ENCODE results near the gene NHERF1.
A peak's percentile ranks its signal among the peaks of the same experiment; 100 is the strongest.

NHERF1 gene

GRCh38 chr17:74772053-74772452, 23.6 kb downstream of the NHERF1 start:
- H3K27me3 ChIP-seq (replicated peaks; ENCODE audit: control insufficient read depth, insufficient read depth, low read length, poor library complexity, severe bottlenecking) = no peaks in the 10 kb centered on the region
- H3K9me3 ChIP-seq (ENCODE audit: control insufficient read depth, low read length) = no peaks in the 10 kb centered on the region
- H3K27ac ChIP-seq (ENCODE audit: insufficient read depth, low read length, poor library complexity, severe bottlenecking) = no peak overlapping the region
- H3K36me3 ChIP-seq (ENCODE audit: control insufficient read depth, insufficient read depth, low read length) = peaks cover 57% of the 10 kb centered on the region
- H3K4me1 ChIP-seq (ENCODE audit: control insufficient read depth, insufficient read depth, low read length, poor library complexity, severe bottlenecking) = peaks cover 20% of the 10 kb centered on the region
- no peak for DNase-seq
- H3K4me3 ChIP-seq (ENCODE audit: insufficient read depth, low read depth, low read length, poor library complexity, severe bottlenecking) = no peak overlapping the region

- no peak for DNase-seq
- Histone ChIP-seq H3K27me3 (replicated peaks; ENCODE audit: control insufficient read depth, insufficient read depth, low read length, poor library complexity, severe bottlenecking) (no peaks in the 10 kb centered on the region), H3K9me3 (ENCODE audit: control insufficient read depth, low read length) (no peaks in the 10 kb centered on the region), H3K36me3 (ENCODE audit: control insufficient read depth, insufficient read depth, low read length) (peaks cover 44% of the 10 kb centered on the region), H3K27ac (ENCODE audit: insufficient read depth, low read length, poor library complexity, severe bottlenecking) (no peak overlapping the region), H3K4me1 (ENCODE audit: control insufficient read depth, insufficient read depth, low read length, poor library complexity, severe bottlenecking) (peaks cover 24% of the 10 kb centered on the region), H3K4me3 (ENCODE audit: insufficient read depth, low read depth, low read length, poor library complexity, severe bottlenecking) (no peak overlapping the region)
These were observed 25.0 kb downstream of the NHERF1 start for GRCh38 chr17:74773414-74773813.

GRCh38 chr17:74773871-74774286, 25.5 kb downstream of the NHERF1 start:
- DNase-seq = no peak
- Histone ChIP-seq H3K27ac (ENCODE audit: insufficient read depth, low read length, poor library complexity, severe bottlenecking) (no peak overlapping the region), H3K4me1 (ENCODE audit: control insufficient read depth, insufficient read depth, low read length, poor library complexity, severe bottlenecking) (peaks cover 26% of the 10 kb centered on the region), H3K36me3 (ENCODE audit: control insufficient read depth, insufficient read depth, low read length) (peaks cover 39% of the 10 kb centered on the region), H3K27me3 (replicated peaks; ENCODE audit: control insufficient read depth, insufficient read depth, low read length, poor library complexity, severe bottlenecking) (no peaks in the 10 kb centered on the region), H3K4me3 (ENCODE audit: insufficient read depth, low read depth, low read length, poor library complexity, severe bottlenecking) (no peak overlapping the region), H3K9me3 (ENCODE audit: control insufficient read depth, low read length) (no peaks in the 10 kb centered on the region)

GRCh38 chr17:74775409-74776043, 27.1 kb downstream of the NHERF1 start:
- no peak for DNase-seq
- no peaks in the 10 kb centered on the region for H3K9me3 ChIP-seq (ENCODE audit: control insufficient read depth, low read length)
- H3K4me3 ChIP-seq (ENCODE audit: insufficient read depth, low read depth, low read length, poor library complexity, severe bottlenecking) = peak overlapping the region; percentile 70
- H3K4me1 ChIP-seq (ENCODE audit: control insufficient read depth, insufficient read depth, low read length, poor library complexity, severe bottlenecking) = peaks cover 37% of the 10 kb centered on the region
- peak overlapping the region; percentile 74 for H3K27ac ChIP-seq (ENCODE audit: insufficient read depth, low read length, poor library complexity, severe bottlenecking)
- H3K27me3 ChIP-seq (replicated peaks; ENCODE audit: control insufficient read depth, insufficient read depth, low read length, poor library complexity, severe bottlenecking) = no peaks in the 10 kb centered on the region
- H3K36me3 ChIP-seq (ENCODE audit: control insufficient read depth, insufficient read depth, low read length) = peaks cover 25% of the 10 kb centered on the region

GRCh38 chr17:74776044-74776962, 27.9 kb downstream of the NHERF1 start, which contains the start of gene NAT9:
Gene NAT9, minus strand, starts transcription at chr17:74776345. Its CDS starts 647 bp downstream, at chr17:74775698.
- H3K36me3 ChIP-seq (ENCODE audit: control insufficient read depth, insufficient read depth, low read length) = peaks cover 19% of the 10 kb centered on the region
- DNase-seq = peak; percentile 96 to 98 (median 98)
- peak within 1 kb of the TSS; percentile 70 for H3K4me3 ChIP-seq (ENCODE audit: insufficient read depth, low read depth, low read length, poor library complexity, severe bottlenecking)
- H3K4me1 ChIP-seq (ENCODE audit: control insufficient read depth, insufficient read depth, low read length, poor library complexity, severe bottlenecking) = peaks cover 43% of the 10 kb centered on the region
- H3K27ac ChIP-seq (ENCODE audit: insufficient read depth, low read length, poor library complexity, severe bottlenecking) = peak within 1 kb of the TSS; percentile 74
- no peaks in the 10 kb centered on the region for H3K27me3 ChIP-seq (replicated peaks; ENCODE audit: control insufficient read depth, insufficient read depth, low read length, poor library complexity, severe bottlenecking)
- no peaks in the 10 kb centered on the region for H3K9me3 ChIP-seq (ENCODE audit: control insufficient read depth, low read length)

- no peaks in the 10 kb centered on the region for H3K9me3 ChIP-seq (ENCODE audit: control insufficient read depth, low read length)
- H3K27ac ChIP-seq (ENCODE audit: insufficient read depth, low read length, poor library complexity, severe bottlenecking) = peak overlapping the region; percentile 74
- peaks cover 46% of the 10 kb centered on the region for H3K4me1 ChIP-seq (ENCODE audit: control insufficient read depth, insufficient read depth, low read length, poor library complexity, severe bottlenecking)
- H3K36me3 ChIP-seq (ENCODE audit: control insufficient read depth, insufficient read depth, low read length) = peaks cover 12% of the 10 kb centered on the region
- H3K27me3 ChIP-seq (replicated peaks; ENCODE audit: control insufficient read depth, insufficient read depth, low read length, poor library complexity, severe bottlenecking) = no peaks in the 10 kb centered on the region
- no peak for DNase-seq
- peak overlapping the region; percentile 70 for H3K4me3 ChIP-seq (ENCODE audit: insufficient read depth, low read depth, low read length, poor library complexity, severe bottlenecking)
These were observed 28.6 kb downstream of the NHERF1 start for GRCh38 chr17:74776990-74777389.

GRCh38 chr17:74777901-74778515, 29.6 kb downstream of the NHERF1 start:
- no peaks in the 10 kb centered on the region for H3K27me3 ChIP-seq (replicated peaks; ENCODE audit: control insufficient read depth, insufficient read depth, low read length, poor library complexity, severe bottlenecking)
- no peak overlapping the region for H3K27ac ChIP-seq (ENCODE audit: insufficient read depth, low read length, poor library complexity, severe bottlenecking)
- H3K36me3 ChIP-seq (ENCODE audit: control insufficient read depth, insufficient read depth, low read length) = peaks cover 5% of the 10 kb centered on the region
- no peak for DNase-seq
- H3K4me1 ChIP-seq (ENCODE audit: control insufficient read depth, insufficient read depth, low read length, poor library complexity, severe bottlenecking) = peaks cover 49% of the 10 kb centered on the region
- H3K9me3 ChIP-seq (ENCODE audit: control insufficient read depth, low read length) = no peaks in the 10 kb centered on the region
- H3K4me3 ChIP-seq (ENCODE audit: insufficient read depth, low read depth, low read length, poor library complexity, severe bottlenecking) = no peak overlapping the region

GRCh38 chr17:74778960-74779359, 30.5 kb downstream of the NHERF1 start:
- Histone ChIP-seq H3K27ac (ENCODE audit: insufficient read depth, low read length, poor library complexity, severe bottlenecking) (peak overlapping the region; percentile 66), H3K27me3 (replicated peaks; ENCODE audit: control insufficient read depth, insufficient read depth, low read length, poor library complexity, severe bottlenecking) (no peaks in the 10 kb centered on the region), H3K4me1 (ENCODE audit: control insufficient read depth, insufficient read depth, low read length, poor library complexity, severe bottlenecking) (peaks cover 49% of the 10 kb centered on the region), H3K36me3 (ENCODE audit: control insufficient read depth, insufficient read depth, low read length) (peaks cover 3% of the 10 kb centered on the region), H3K4me3 (ENCODE audit: insufficient read depth, low read depth, low read length, poor library complexity, severe bottlenecking) (no peak overlapping the region), H3K9me3 (ENCODE audit: control insufficient read depth, low read length) (no peaks in the 10 kb centered on the region)
- no peak for DNase-seq

- H3K4me1 ChIP-seq (ENCODE audit: control insufficient read depth, insufficient read depth, low read length, poor library complexity, severe bottlenecking) = peaks cover 49% of the 10 kb centered on the region
- no peaks in the 10 kb centered on the region for H3K27me3 ChIP-seq (replicated peaks; ENCODE audit: control insufficient read depth, insufficient read depth, low read length, poor library complexity, severe bottlenecking)
- H3K36me3 ChIP-seq (ENCODE audit: control insufficient read depth, insufficient read depth, low read length) = peaks cover 3% of the 10 kb centered on the region
- peak overlapping the region; percentile 66 for H3K27ac ChIP-seq (ENCODE audit: insufficient read depth, low read length, poor library complexity, severe bottlenecking)
- no peaks in the 10 kb centered on the region for H3K9me3 ChIP-seq (ENCODE audit: control insufficient read depth, low read length)
- DNase-seq = no peak
- peak overlapping the region; percentile 6 for H3K4me3 ChIP-seq (ENCODE audit: insufficient read depth, low read depth, low read length, poor library complexity, severe bottlenecking)
These were observed 31.1 kb downstream of the NHERF1 start for GRCh38 chr17:74779501-74779900.
